Measurements from ENCODE around the gene WBP1L.
"Not testable (repeated sequence)": the region's sequence is repeated elsewhere in the genome, so short reads cannot be mapped to it uniquely, and the experiment has no call there.

Gene WBP1L

GRCh38 chr10:102726274-102726673 lies 17.5 kb upstream of the WBP1L start:
- DNase-seq, result no peak

- no peak for DNase-seq
Measured at GRCh38 chr10:102727037-102727818, 16.5 kb upstream of the WBP1L start.

DNA sequence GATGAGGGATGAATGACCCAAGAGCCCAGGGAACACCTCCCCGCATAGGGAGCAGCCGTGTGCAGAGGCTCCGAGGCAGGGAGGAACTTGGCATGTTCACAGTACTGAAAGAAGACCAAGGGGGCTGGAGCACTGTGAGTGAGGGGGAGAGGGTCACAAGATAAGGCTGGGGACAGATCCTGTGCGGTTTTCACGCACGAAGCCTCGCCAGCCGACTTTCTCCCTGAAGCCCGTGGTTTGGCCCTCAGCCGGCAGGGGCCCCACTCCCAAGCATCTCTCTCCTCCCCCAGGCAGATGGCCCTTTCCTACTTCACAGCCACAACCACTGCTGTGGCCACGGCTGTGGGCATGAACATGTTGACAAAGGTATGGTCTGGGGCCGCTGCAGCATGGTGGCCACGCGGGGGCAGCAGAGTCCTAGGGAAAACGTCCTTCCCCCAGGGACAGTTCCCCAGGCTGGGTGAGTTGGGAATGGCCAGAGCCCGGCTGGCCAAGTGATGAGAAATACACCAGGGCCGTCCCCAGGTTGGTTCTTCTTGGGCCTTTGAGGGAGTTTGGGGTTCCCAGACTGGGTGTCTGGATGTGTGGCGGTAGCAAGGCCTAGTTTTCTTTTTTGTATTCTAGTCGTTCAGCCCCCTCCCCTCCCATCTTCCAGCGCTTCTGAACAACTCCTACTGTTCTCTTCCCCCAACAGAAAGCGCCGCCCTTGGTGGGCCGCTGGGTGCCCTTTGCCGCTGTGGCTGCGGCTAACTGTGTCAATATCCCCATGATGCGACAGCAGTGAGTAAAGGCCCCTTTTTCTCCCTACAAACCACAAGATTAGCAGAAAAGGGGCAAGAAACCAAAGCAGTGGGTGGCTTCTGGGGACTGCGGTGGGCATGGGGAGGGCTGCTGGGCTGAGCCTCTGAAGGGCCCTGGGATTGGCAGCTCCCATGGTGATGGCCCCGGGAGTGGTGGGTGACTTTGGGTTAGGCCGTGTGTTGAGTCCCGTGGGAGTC lies 14.4 kb upstream of the WBP1L start:
- peak; percentile 73 for DNase-seq

DNA sequence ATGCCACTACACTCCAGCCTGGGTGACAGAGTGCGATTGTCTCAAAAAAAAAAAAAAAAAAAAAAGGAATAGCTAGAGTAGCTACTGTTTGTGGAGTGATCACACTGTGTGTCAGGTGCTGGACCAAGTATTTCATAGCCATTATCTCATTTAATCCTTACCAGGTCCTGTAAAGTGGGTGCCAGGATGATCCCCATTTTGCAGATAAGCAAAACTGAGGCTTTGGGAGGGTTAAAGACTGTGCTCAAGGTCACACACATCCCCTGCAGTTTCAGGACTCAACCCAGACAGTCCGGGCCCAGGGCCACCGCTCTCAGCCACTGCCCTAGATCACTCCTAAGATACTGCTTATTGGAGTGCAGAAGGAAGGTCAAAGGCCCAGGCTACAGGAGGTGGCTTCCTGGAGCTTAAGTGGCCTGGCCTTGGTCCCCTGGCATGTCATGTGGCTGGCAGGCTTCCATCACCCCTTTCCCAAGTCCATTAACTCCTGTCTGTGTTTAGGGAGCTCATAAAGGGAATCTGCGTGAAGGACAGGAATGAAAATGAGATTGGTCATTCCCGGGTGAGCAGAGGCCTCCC lies 12.4 kb upstream of the WBP1L start:
- DNase-seq, result no peak

DNA sequence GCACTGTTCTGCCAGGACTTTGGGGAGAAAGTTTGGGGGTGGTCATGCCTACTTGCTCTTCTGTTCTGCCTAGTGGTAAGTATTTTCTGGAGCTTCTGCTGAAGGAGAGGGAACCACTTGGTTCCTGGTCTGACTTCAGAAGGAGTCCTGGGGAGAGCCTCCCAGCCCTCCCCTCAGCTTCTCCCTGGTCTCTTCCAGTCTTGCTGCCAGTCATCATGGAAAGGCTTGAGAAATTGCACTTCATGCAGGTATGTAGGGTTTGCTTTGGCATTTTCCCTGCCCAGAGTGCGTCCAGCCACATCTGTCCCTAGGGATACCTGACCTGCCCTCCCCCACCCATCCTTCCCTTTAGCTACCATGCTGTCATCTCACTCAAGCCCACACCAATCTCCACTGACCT lies 11.1 kb upstream of the WBP1L start:
- no peak for DNase-seq

DNA sequence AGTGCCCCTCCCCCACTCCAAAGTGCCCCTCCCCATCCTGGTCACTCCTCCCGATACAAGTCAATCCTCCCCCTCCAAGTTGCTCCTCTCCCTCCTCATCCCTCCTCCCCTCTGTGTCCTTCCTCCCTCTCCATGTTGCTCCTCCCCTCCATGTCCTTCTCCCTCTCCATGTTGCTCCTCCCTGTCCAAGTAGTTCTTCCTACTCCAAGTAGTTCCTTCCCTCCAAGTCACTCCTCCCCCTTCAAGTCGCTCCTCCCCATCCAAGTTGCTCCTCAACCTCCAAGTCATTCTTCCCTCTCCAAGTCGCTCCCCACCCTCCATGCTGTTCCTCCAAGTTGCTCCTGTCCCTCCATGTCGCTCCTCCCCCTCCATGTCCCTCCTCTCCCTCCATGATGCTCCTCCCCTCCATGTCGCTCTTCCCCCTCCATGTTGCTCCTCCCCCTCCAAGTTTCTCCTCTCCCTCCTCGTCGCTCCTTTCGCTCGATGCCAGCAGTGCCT lies 8.6 kb upstream of the WBP1L start:
- no peak for DNase-seq

- DNase-seq, result peak; percentile 58
Measured at GRCh38 chr10:102738692-102739121, 5.0 kb upstream of the WBP1L start.

GRCh38 chr10:102740229-102740628 lies 3.5 kb upstream of the WBP1L start:
- no peak for DNase-seq

DNA sequence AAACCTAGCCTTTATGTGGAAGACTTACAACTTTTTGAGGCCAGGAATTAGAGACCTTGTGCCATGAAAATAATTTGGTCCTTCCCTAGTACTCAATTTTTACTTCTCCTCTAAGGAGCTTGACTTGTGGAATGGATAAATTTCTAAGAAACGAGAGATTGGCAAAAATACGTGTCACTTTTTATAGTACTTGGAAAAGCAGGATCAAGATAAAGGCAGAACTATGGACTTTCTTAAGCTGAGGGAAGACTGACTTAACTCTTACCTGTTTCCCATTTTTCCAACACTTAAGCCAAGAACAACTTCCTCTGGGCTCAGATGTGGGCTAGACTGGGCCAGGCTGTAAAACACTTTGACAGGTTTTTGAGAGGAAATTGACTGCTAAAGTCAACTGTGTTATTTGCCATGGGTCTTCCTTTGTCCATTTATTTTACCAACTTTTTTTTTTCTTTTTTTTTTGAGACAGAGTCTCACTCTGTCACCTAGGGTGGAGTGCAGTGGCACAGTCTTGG lies 2.0 kb upstream of the WBP1L start:
- no peak for DNase-seq

GRCh38 chr10:102742313-102742712 lies 1.4 kb upstream of the WBP1L start:
- DNase-seq, result not testable (repeated sequence)

GRCh38 chr10:102743078-102743587 lies 615 bp upstream of the WBP1L start:
- no peak for DNase-seq

- no peak for DNase-seq
Measured at GRCh38 chr10:102744374-102745051, 765 bp downstream of the WBP1L start.

DNA sequence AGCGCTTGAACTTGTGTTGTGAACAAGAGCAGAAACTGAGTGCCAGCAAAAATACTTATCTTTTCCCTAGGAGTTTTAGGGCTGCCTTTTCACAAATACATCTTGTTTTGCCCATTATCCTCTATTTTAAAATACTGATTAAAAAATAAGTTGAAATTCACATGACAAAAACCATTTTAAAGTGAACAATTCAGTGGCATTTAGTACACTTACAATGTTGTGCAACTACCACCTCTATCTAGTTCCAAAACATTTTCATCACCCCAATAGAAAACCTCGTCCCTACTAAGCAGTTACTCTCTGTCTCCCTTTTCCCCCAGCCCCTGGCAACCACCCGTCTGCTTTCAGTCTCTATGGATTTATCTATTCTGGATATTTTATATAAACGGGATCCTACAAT lies 1.4 kb downstream of the WBP1L start:
- DNase-seq, result no peak

DNA sequence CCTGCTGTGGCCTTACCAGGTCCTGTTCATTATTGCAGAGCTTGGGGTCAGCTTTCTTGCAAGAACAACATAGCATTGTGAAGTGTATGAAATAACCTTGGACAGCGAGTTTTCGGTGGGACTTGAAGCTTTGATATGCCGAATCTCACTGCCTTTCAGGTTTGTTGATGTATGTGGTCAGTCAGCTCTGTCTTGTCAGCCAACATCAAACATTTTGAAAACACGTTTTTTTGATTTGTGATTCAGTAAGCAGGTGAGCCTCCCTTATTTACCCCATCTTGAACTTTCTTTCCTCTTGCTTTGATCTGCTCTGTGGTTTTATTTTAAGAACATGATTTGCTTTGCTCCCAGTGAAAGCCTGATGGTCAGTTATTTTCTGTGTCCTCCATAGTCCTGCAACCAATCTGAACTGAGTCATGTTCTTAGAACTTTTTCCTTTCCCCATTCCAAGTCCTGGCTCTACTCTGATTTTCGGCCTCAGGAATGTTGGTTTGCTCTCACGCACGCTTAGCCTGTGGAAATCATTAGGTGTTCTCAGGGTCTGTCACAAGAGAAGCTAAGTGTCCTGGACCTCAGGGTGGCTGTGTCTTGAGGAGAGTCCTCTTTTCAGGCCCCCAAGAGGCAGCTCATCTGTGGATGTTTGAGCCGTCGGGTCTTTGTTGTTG lies 8.7 kb downstream of the WBP1L start:
- DNase-seq, result no peak

DNA sequence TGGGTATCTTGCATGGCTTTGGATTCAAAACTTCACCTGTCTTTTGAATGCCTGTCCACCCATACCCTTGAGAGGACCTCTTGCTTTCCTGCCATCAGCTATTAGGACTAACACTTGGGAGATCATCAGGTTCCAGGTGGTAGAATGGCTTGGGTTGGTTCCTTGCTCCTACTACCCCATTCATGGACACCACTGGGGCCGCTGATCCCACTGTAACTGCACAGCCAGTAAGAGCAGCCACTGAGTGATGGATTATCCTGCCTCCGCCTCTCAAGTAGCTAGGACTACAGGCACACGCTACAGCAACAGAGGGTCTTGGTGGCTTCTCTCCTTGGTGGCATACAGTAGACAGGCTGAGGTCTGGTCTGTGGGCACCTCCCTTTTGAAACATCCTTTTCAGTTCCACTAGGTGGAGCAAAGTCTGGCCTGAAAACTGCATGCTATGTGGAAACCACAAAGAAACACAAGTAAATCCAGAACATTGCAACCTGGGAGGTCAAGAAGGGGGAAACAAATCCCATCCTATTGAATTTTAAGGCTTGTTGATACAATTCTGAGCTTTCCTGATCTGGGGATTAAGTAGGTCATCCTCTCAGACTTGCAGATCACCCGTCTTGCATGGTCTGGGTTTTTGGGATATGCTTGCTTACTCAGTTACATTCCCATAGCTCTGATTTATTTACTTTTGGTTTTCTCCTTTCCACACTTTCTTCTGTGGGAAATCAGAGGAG lies 9.4 kb downstream of the WBP1L start:
- peak; percentile 53 for DNase-seq

GRCh38 chr10:102753718-102754117 lies 10.0 kb downstream of the WBP1L start:
- no peak for DNase-seq

DNA sequence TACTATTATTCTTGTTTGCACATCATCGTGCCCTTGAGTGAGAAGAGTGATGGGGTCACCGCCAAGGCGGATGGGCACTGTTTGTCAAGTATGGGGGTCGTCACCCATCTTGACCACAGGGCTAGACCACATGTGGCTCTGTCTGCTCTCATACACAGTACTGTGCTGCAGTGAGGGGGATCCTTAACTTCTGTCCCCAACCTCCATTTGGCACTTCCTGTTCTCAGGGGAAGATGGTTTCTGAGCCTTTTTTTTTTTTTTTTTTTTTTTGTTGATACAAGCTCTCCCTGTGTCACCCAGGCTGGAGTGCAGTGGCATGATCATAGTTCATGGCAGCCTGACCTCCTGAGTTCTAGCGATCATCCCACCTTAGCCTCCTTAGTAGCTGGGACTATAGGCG lies 13.6 kb downstream of the WBP1L start:
- DNase-seq, result peak; percentile 37

DNA sequence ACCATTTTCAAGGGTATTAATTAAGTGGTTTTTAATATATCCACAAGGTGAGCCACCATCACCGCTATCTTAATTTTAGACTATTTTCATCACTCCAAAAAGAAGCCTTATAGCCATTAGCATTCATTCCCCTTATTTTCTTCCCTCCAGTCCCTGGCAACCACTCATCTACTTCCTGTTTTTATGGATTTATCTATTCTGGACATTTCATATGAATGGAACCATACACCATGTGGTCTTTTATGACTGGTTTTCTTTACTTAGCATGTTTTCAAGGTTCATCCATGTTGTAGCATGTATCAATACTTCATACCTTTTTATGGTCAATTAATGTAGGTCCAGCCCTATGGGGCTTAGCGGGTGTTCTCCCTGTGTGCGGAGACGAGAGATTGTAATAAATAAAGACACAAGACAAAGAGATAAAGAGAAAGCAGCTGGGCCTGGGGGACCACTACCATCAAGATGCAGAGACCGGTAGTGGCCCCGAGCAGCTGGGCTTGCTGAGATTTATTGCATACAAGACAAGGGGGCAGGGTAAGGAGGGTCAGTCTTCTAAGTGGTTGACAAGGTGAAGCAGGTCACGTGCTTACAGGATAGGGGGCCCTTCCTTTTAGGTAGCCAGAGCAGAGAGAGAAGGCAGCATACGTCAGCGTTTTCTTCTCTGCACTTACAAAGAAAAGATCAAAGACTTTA lies 14.6 kb downstream of the WBP1L start:
- DNase-seq, result peak; percentile 43

GRCh38 chr10:102758933-102759262 lies 15.2 kb downstream of the WBP1L start:
- DNase-seq, result peak; percentile 9

GRCh38 chr10:102759497-102760210 lies 15.9 kb downstream of the WBP1L start:
- no peak for DNase-seq

Data from MV-4-11 (cell line).